ENCODE measurements around the gene OSBPL1A.

Gene OSBPL1A

GRCh38 chr18:24208270-24209035 lies 189.2 kb downstream of the OSBPL1A start:
- Histone ChIP-seq H3K36me3 (replicated peaks) (no peaks in the 10 kb centered on the region), H3K4me3 (ENCODE audit: low read depth, low read length) (no peak overlapping the region), H3K27ac (no peak overlapping the region), H3K27me3 (replicated peaks) (no peaks in the 10 kb centered on the region)
- DNase-seq = no peak
- in situ Hi-C loops (cut with HindIII; ENCODE audit: low pct_ligation_motif_present, low sequenced_read_pairs) = no loop called here
- TF ChIP-seq CTCF (IDR thresholded peaks at IDR 0.05; ENCODE audit: low read depth, low read length, missing control alignments) = no peak

- Histone ChIP-seq H3K27me3 (replicated peaks) (no peaks in the 10 kb centered on the region), H3K27ac (no peak overlapping the region), H3K36me3 (replicated peaks) (no peaks in the 10 kb centered on the region), H3K4me3 (ENCODE audit: low read depth, low read length) (no peak overlapping the region)
- no peak for DNase-seq
- no peak for TF ChIP-seq CTCF (IDR thresholded peaks at IDR 0.05; ENCODE audit: low read depth, low read length, missing control alignments)
- in situ Hi-C loops (cut with HindIII; ENCODE audit: low pct_ligation_motif_present, low sequenced_read_pairs) = no loop called here
These were observed 192.7 kb downstream of the OSBPL1A start for GRCh38 chr18:24204904-24205303.

- Histone ChIP-seq H3K27me3 (replicated peaks) (no peaks in the 10 kb centered on the region), H3K36me3 (replicated peaks) (no peaks in the 10 kb centered on the region), H3K27ac (no peak overlapping the region), H3K4me3 (ENCODE audit: low read depth, low read length) (no peak overlapping the region)
- in situ Hi-C loops (cut with HindIII; ENCODE audit: low pct_ligation_motif_present, low sequenced_read_pairs) = no loop called here
- no peak for DNase-seq
- no peak for TF ChIP-seq CTCF (IDR thresholded peaks at IDR 0.05; ENCODE audit: low read depth, low read length, missing control alignments)
These were observed 195.6 kb downstream of the OSBPL1A start for GRCh38 chr18:24201699-24202687.

GRCh38 chr18:24200494-24201290 lies 196.9 kb downstream of the OSBPL1A start:
- no peak for DNase-seq
- no peak for TF ChIP-seq CTCF (IDR thresholded peaks at IDR 0.05; ENCODE audit: low read depth, low read length, missing control alignments)
- Histone ChIP-seq H3K36me3 (replicated peaks) (no peaks in the 10 kb centered on the region), H3K27me3 (replicated peaks) (no peaks in the 10 kb centered on the region), H3K4me3 (ENCODE audit: low read depth, low read length) (no peak overlapping the region), H3K27ac (no peak overlapping the region)
- in situ Hi-C loops (cut with HindIII; ENCODE audit: low pct_ligation_motif_present, low sequenced_read_pairs) = no loop called here

GRCh38 chr18:24199372-24199962 lies 198.2 kb downstream of the OSBPL1A start:
- H3K4me3 ChIP-seq (ENCODE audit: low read depth, low read length) = no peak overlapping the region
- in situ Hi-C loops (cut with HindIII; ENCODE audit: low pct_ligation_motif_present, low sequenced_read_pairs) = no loop called here
- H3K36me3 ChIP-seq (replicated peaks) = no peaks in the 10 kb centered on the region
- no peak overlapping the region for H3K27ac ChIP-seq
- no peaks in the 10 kb centered on the region for H3K27me3 ChIP-seq (replicated peaks)
- no peak for TF ChIP-seq CTCF (IDR thresholded peaks at IDR 0.05; ENCODE audit: low read depth, low read length, missing control alignments)
- no peak for DNase-seq
